ENCODE results near the gene PLEKHG4B. TPM values are rescaled to one million over a fixed set of nuclear protein-coding genes. Genes with fewer than 3 reads are reported as not detected.
"Not testable (repeated sequence)": the region's sequence is repeated elsewhere in the genome, so short reads cannot be mapped to it uniquely, and the experiment has no call there.

PLEKHG4B gene
- total RNA-seq, 1 experiment from 2014 or later = 0.34 TPM

DNA sequence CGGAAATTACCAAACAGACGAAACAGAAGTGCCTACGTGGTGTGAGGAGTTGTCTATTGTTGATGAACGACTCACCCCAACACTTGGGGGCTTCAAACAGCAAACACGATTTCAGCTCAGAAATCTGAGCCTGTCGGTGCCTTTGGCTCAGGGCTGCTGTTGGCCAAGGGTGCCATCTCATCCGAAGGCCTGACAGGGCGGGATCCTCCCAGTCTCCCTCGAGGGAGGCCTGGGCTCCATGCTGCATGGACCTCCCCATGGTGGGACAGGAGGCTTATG is 100.7 kb downstream of the PLEKHG4B start:
- peaks cover 5% of the 10 kb centered on the region; the same call in 1 of the 2 replicates for H3K4me1 ChIP-seq (replicated peaks)
- no peak for DNase-seq (ENCODE audit: low read depth in 1 of 2, low spot score in 2 of 2)
- H3K27me3 ChIP-seq (replicated peaks) = no peaks in the 10 kb centered on the region
- no peak overlapping the region for H3K4me3 ChIP-seq
- no peak overlapping the region for H3K27ac ChIP-seq
- H3K9me3 ChIP-seq (replicated peaks) = no peaks in the 10 kb centered on the region
- no peaks in the 10 kb centered on the region for H3K36me3 ChIP-seq

DNA sequence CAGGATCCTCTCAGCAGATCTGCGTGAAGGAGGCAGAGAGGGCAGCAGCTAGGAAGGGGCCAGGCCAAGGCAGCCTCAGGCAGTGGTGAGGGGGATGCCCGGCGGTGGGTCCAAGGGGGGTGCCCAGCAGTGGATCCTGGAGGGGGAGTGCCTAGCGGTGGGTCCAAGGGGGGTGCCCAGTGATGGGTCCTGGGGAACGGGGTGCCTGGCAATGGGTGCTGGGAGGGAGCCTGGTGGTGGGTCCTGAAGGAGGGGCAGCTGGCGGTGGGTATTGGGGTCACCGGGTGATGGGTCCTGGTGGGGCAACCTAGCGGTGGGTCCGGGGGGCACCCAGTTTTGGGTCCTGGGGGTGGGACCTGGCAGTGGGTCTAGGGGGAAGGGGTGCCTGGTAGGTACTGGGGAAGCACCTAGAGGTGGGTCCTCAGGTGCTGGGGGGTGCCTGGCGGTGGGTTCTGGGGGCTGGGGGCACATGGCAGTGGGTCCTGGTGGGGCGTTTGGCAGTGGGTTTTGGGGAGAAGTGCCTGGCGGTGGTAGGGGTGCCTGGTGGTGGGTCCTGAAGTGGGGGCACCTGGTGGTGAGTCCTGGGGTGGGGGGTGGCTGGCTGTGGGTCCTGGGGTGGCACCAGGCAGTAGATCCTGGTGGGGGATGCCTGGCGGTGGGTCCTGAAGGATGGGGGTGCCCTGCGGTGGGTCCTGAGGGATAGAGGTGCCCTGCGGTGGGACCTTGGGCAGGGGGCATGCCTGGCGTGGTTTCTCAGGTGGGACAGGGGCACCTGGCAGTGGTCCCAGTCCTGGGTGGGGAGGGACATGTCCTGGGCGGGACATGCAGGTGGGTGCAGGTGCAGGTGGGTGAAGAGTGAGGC is 101.2 kb downstream of the PLEKHG4B start:
- Histone ChIP-seq H3K4me3 (no peak overlapping the region), H3K36me3 (no peaks in the 10 kb centered on the region), H3K4me1 (replicated peaks) (peaks cover 5% of the 10 kb centered on the region; the same call in 1 of the 2 replicates), H3K27ac (no peak overlapping the region), H3K27me3 (replicated peaks) (no peaks in the 10 kb centered on the region), H3K9me3 (replicated peaks) (no peaks in the 10 kb centered on the region)
- DNase-seq (ENCODE audit: low read depth in 1 of 2, low spot score in 2 of 2) = no peak

DNA sequence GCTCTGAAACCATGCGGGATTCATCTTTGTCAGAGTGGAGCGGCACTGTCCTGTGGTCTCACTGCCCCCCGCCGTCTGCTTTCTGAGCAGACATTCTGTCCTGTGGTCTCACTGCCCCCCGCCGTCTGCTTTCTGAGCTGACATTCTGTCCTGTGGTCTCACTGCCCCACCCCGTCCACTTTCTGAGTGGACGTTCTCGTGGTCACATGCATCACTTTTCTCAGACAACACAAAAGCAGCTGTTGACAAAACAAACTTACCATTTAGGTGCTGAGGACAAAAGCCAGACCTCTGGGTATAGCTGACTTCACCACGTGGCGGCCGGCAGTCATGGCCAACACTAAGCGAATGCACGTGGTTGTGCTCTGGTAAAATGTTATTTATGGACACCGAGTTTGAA is 102.1 kb downstream of the PLEKHG4B start:
- Histone ChIP-seq H3K36me3 (no peaks in the 10 kb centered on the region), H3K4me1 (replicated peaks) (no peaks in the 10 kb centered on the region), H3K27ac (no peak overlapping the region), H3K27me3 (replicated peaks) (no peaks in the 10 kb centered on the region), H3K9me3 (replicated peaks) (no peaks in the 10 kb centered on the region), H3K4me3 (no peak overlapping the region)
- DNase-seq (ENCODE audit: low read depth in 1 of 2, low spot score in 2 of 2) = no peak

DNA sequence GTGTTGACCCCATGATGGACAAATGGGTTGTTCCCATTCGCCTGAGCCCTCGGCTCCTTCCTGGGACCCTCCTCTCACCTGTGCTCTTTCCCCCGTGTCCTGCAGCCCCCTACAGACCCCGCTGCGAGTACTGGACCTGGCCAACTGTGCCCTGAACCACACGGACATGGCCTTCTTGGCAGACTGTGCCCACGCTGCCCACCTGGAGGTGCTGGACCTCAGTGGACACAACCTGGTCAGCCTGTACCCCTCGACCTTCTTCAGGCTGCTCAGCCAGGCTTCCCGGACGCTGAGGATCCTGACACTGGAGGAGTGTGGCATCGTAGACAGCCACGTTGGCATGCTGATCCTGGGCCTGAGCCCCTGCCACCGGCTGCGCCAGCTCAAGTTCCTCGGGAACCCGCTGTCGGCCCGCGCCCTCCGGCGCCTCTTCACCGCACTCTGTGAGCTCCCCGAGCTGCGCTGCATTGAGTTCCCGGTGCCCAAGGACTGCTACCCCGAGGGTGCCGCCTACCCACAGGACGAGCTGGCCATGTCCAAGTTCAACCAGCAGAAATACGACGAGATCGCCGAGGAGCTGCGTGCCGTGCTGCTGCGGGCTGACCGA is 102.7 kb downstream of the PLEKHG4B start:
- H3K36me3 ChIP-seq = no peaks in the 10 kb centered on the region
- no peaks in the 10 kb centered on the region for H3K4me1 ChIP-seq (replicated peaks)
- no peak for DNase-seq (ENCODE audit: low read depth in 1 of 2, low spot score in 2 of 2)
- no peak overlapping the region for H3K4me3 ChIP-seq
- no peaks in the 10 kb centered on the region for H3K27me3 ChIP-seq (replicated peaks)
- H3K9me3 ChIP-seq (replicated peaks) = no peaks in the 10 kb centered on the region
- no peak overlapping the region for H3K27ac ChIP-seq

DNA sequence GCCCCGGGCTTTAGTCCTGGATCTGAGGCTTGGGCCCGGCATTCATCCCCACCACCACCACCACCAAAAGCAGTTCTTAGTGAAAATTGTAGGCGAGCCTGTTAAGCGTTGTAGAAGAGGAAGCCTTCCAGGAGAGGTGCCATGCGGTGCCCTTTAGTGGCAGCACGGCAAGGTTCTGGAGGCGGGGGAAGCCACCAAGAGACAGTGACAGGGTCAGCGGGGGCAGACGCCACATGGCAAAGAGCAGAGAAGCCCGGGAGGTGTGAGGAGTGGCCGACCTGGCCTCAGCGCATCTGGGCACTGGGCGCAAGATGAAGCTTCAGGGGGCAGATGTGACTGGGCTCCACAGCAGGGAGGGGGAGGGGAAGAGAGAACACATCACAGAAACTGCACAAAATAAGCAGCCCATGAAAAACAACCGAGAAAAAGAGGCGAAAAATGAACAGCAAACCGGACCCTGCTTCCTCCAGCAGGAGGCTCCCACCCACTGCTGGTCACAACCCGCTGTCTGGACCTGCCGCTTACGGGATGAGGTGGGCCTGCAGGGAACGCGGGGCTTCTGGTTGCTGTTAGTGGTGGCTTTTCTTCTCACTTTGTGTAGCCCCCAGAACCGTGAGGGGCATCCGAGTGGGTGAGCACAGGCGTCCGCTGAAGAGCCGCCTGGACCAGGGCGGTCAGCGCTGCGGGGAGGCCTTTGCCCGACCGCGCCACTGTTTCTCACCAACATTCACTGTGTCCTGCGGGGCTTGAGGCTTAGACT is 103.6 kb downstream of the PLEKHG4B start:
- Histone ChIP-seq H3K4me1 (replicated peaks) (no peaks in the 10 kb centered on the region), H3K27me3 (replicated peaks) (no peaks in the 10 kb centered on the region), H3K36me3 (no peaks in the 10 kb centered on the region), H3K27ac (no peak overlapping the region), H3K4me3 (no peak overlapping the region), H3K9me3 (replicated peaks) (no peaks in the 10 kb centered on the region)
- no peak for DNase-seq (ENCODE audit: low read depth in 1 of 2, low spot score in 2 of 2)

DNA sequence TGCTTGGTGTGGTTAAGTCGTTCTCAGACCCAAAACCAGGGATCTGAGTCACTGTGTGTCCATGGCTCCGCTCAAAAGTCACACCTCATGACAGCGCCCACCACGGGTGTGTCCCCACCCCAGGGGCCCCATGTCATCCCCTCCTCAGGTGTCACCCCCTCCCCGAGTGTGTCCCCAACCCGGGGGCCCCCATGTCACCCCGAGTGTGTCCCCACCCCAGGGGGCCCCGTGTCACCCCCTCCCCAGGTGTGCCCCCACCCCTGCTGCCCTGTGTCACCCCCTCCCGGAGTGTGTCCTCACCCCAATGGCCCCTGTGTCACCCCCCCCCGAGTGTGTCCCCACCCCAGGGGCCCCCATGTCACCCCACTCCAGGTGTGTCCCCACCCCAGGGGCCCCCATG is 104.4 kb downstream of the PLEKHG4B start:
- no peaks in the 10 kb centered on the region for H3K27me3 ChIP-seq (replicated peaks)
- H3K27ac ChIP-seq = no peak overlapping the region
- no peaks in the 10 kb centered on the region for H3K4me1 ChIP-seq (replicated peaks)
- DNase-seq (ENCODE audit: low read depth in 1 of 2, low spot score in 2 of 2) = no peak
- H3K4me3 ChIP-seq = no peak overlapping the region
- H3K36me3 ChIP-seq = no peaks in the 10 kb centered on the region
- no peaks in the 10 kb centered on the region for H3K9me3 ChIP-seq (replicated peaks)

DNA sequence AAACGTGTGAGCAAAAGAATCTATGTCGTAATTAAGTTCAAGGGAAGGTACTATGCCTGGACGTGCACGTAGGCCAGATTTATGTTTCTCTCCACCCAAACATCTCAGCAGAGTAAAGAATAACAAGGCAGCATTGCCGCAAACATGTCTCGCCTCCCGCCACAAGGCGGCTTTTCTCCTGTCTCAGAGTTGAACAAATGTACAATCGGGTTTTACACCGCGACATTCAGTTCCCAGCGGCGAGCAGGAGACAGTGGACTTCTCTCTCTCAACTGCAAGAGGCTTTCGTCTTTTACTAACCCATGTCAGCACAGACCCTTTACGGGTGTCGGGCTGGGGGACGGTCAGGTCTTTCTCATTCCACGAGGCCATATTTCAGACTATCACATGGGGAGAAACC is 105.1 kb downstream of the PLEKHG4B start:
- not testable (repeated sequence) for H3K9me3 ChIP-seq (replicated peaks); H3K4me3 ChIP-seq; H3K27me3 ChIP-seq (replicated peaks); H3K27ac ChIP-seq; H3K36me3 ChIP-seq; H3K4me1 ChIP-seq (replicated peaks)
- peak in 1 of 2 experiments; percentile 26 for DNase-seq (ENCODE audit: low read depth in 1 of 2, low spot score in 2 of 2)

DNA sequence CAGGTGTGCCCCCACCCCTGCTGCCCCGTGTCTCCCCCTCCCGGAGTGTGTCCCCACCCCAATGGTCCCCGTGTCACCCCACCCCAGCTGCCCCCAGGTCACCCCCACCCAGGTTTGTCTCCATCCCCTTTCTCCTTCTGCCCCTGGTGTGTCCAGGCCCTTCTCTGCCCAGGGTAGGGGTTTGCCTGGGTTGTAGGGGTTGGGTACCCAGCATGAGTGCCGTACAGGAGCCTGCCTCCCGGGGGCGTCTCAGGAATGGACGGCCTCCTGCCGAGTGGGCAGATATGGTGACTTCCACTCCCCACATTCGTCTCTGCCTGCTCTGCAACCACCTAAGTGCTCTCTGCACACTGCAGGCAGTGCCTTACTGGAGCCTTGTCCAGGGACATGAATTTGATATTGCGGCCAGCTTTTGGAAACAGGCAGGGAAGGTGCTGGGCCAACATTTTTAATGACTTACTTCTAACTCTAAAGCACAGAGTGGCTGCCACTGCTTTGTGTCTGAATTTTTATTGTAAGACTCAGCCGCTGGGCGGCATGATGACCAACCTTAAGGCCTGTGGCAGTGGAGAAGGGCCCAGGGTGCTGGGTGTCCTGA is 106.0 kb downstream of the PLEKHG4B start:
- Histone ChIP-seq H3K4me1 (replicated peaks) (no peaks in the 10 kb centered on the region), H3K9me3 (replicated peaks) (no peaks in the 10 kb centered on the region), H3K36me3 (no peaks in the 10 kb centered on the region), H3K27me3 (replicated peaks) (no peaks in the 10 kb centered on the region), H3K27ac (no peak overlapping the region), H3K4me3 (no peak overlapping the region)
- DNase-seq (ENCODE audit: low read depth in 1 of 2, low spot score in 2 of 2) = no peak

DNA sequence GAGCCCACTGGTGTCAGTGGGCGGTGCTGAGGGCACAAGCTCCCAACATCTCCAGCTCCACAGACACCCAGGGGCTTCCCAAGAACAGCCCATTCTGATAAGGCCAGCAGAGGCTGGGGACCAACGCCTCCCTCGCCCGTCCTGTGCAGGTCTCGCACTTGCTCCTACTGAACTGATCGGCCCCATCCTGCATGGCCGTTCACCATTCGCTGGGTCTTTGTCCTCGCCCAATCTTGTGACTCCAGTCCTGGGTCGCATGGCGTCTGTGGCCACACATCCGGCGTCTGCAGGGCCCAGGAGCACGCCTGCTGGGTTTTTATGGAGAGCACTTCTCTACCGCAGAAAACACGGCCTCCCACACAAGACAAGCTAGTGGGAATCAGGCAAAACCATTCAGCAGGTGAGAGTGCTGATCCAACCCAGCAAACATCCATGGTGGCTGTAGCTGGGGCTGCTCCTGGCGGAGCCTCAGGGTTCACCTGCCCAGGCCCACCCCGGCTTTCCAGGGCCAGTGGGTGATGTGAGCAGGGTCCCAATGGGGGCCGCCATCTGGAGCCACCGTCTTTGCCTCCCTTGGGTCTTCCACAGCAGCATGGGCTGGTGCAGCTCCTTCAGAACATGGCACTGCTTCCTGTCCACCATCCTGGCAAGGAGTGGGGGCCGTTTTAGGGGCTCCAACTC is 106.7 kb downstream of the PLEKHG4B start:
- Histone ChIP-seq H3K27me3 (replicated peaks) (no peaks in the 10 kb centered on the region), H3K27ac (no peak overlapping the region), H3K4me3 (no peak overlapping the region), H3K36me3 (peaks cover 1% of the 10 kb centered on the region), H3K4me1 (replicated peaks) (no peaks in the 10 kb centered on the region), H3K9me3 (replicated peaks) (no peaks in the 10 kb centered on the region)
- no peak for DNase-seq (ENCODE audit: low read depth in 1 of 2, low spot score in 2 of 2)

DNA sequence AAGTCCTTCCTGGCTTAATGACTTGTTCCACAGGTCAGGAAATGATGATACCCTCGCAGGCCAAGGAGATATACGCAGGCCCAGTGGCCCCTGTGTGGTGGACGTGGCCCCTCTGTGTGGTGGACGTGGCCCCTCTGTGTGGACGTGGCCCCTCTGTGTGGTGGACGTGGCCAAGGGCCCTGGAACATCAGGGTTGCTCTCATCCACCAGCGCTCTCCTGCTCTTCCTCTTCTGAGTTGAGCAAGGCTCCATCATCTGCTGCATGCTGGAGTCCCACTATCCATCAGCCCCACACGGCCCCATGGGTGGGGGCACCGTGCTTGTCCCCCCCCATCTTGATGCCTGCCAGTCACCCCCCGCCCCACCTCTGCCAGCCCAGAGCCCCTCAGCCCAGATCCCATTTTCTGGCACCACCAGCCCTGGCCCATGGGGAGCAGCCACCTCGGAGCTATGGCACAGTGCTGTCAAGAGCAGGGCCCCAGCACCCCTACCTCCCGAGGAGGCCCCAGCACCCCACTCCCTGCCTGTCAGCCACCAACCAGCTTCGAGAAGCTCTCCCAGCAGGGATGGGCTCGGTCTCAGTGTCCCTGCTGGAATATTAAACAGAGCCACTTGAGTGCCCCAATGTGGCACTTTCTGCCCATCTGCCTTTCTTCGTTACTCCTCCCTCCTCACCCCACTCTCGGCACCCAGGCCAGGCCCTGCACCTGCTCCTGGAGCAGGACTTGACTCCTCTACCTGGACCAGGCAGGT is 107.4 kb downstream of the PLEKHG4B start:
- Histone ChIP-seq H3K4me1 (replicated peaks) (no peaks in the 10 kb centered on the region), H3K27me3 (replicated peaks) (no peaks in the 10 kb centered on the region), H3K9me3 (replicated peaks) (no peaks in the 10 kb centered on the region), H3K27ac (no peak overlapping the region), H3K36me3 (peaks cover 8% of the 10 kb centered on the region), H3K4me3 (no peak overlapping the region)
- no peak for DNase-seq (ENCODE audit: low read depth in 1 of 2, low spot score in 2 of 2)

DNA sequence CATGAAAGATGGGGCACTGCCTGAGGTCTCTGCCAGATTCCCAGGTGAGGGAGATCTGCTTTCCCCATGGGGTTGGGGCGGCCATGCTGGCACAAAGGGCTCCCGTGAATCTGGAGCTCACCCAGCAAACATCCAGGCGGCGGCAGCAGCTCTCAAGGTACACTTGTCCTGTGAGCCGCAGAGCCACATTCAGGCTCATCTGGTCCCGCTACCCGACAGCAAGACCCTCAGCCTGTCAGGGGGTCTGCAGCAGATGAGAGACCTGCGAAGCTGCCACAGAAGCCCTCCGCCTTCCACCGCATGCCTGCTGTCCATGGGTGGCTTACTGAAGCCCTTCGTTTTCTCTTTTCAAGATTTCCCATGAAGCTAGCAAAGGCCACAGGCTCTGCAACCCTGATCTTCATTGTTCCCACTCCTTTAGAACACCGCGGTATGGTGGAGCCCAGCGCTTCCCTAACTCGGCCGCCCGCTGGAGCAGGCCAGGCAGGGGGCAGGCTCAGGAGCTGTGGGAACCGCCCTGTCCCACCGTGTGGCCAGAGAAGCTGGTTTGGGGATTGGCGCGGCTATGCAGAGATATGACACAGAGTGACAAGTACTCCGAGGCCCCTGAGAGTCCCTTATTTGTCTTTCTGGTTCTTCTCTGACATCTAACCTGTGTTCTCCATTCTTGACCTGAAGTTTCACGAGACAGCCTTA is 108.1 kb downstream of the PLEKHG4B start:
- Histone ChIP-seq H3K4me1 (replicated peaks) (no peaks in the 10 kb centered on the region), H3K27me3 (replicated peaks) (no peaks in the 10 kb centered on the region), H3K36me3 (peaks cover 16% of the 10 kb centered on the region), H3K9me3 (replicated peaks) (no peaks in the 10 kb centered on the region), H3K27ac (no peak overlapping the region), H3K4me3 (no peak overlapping the region)
- DNase-seq (ENCODE audit: low read depth in 1 of 2, low spot score in 2 of 2) = no peak

DNA sequence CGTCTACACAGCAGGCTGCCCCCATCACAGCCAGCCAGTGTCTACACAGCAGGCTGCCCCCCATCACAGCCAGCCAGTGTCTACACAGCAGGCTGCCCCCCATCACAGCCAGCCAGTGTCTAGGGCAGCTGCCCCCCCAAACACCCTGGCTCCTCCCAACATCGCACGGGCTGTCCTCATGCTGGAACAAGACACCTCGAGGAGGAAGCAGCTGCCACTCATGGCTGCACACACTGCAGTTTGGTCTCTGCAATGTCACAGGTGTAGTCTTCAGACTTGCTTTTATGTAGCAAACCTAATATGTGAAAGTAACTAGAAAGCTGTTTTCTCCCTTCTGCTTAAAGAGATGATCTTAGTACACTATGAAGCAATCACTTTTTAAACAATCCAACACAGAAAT is 109.0 kb downstream of the PLEKHG4B start:
- H3K9me3 ChIP-seq (replicated peaks) = no peaks in the 10 kb centered on the region
- no peaks in the 10 kb centered on the region for H3K27me3 ChIP-seq (replicated peaks)
- no peak for DNase-seq (ENCODE audit: low read depth in 1 of 2, low spot score in 2 of 2)
- no peak overlapping the region for H3K4me3 ChIP-seq
- no peak overlapping the region for H3K27ac ChIP-seq
- no peaks in the 10 kb centered on the region for H3K4me1 ChIP-seq (replicated peaks)
- peaks cover 19% of the 10 kb centered on the region for H3K36me3 ChIP-seq
